ENCODE results near the gene ALDH1L1. TPM values are rescaled to one million over a fixed set of nuclear protein-coding genes. Genes with fewer than 3 reads are reported as not detected.

The ALDH1L1 gene
- total and polyA plus RNA-seq, 2 experiments from 2014 or later = 1.0 to 1.3 TPM

GRCh38 chr3:126156468-126156867 lies 23.9 kb downstream of the ALDH1L1 start:
- no peak overlapping the region for H3K4me3 ChIP-seq
- TF ChIP-seq STAT1 (IDR thresholded peaks at IDR 0.05; ENCODE audit: unreplicated experiment) = no peak
- TF ChIP-seq POLR2AphosphoS5 (IDR thresholded peaks at IDR 0.05; ENCODE audit: low read depth) = no peak
- no peak for TF ChIP-seq EZH2phosphoT487 (IDR thresholded peaks at IDR 0.05; ENCODE audit: unreplicated experiment)
- TF ChIP-seq EZH2 (IDR thresholded peaks at IDR 0.05; ENCODE audit: low read depth, unreplicated experiment) = no peak
- no peak for TF ChIP-seq ZNF462 (CRISPR knock-in tag; IDR thresholded peaks at IDR 0.05)
- no peak for TF ChIP-seq REST (IDR thresholded peaks at IDR 0.05; ENCODE audit: unreplicated experiment)
- no peak for TF ChIP-seq ETS1 (IDR thresholded peaks at IDR 0.05)
- no peak for TF ChIP-seq JUNB (IDR thresholded peaks at IDR 0.05; ENCODE audit: unreplicated experiment)
- no peak for TF ChIP-seq NANOG (IDR thresholded peaks at IDR 0.05; ENCODE audit: borderline replicate concordance)
- peaks cover 3% of the 10 kb centered on the region; the same call in 1 of the 3 replicates for H3K36me3 Mint-ChIP-seq (ENCODE audit: low read depth)
- no peak overlapping the region for H3K27ac ChIP-seq (ENCODE audit: low read depth)
- H3K36me3 ChIP-seq (ENCODE audit: insufficient read depth) = no peaks in the 10 kb centered on the region
- H3K27me3 Mint-ChIP-seq (ENCODE audit: insufficient read depth, low read depth, poor library complexity) = peaks cover 13% of the 10 kb centered on the region
- peaks cover 2% of the 10 kb centered on the region; the same call in 1 of the 3 replicates for H3K9me3 Mint-ChIP-seq
- no peaks in the 10 kb centered on the region for H3K4me1 ChIP-seq (ENCODE audit: insufficient read depth)
- DNase-seq (ENCODE audit: low spot score) = peak; percentile 15
- H3F3A ChIP-seq (replicated peaks; ENCODE audit: low read depth) = no peaks in the 10 kb centered on the region
- no peaks in the 10 kb centered on the region; the same call in 2 of the 3 replicates for H3K4me1 Mint-ChIP-seq
- no peaks in the 10 kb centered on the region for H3K79me2 ChIP-seq (replicated peaks; ENCODE audit: insufficient read depth)
- H4K20me1 ChIP-seq (replicated peaks; ENCODE audit: insufficient read depth) = no peaks in the 10 kb centered on the region
- H3K27me3 ChIP-seq (ENCODE audit: insufficient read depth) = no peaks in the 10 kb centered on the region
- no peak for ATAC-seq
- no peak overlapping the region for H3K4me2 ChIP-seq
- no peak overlapping the region for H3K27ac Mint-ChIP-seq
- H2AFZ ChIP-seq = no peak overlapping the region
- no peak overlapping the region for H3K4me3 Mint-ChIP-seq
- H3K9me2 ChIP-seq (ENCODE audit: insufficient read depth) = no peaks in the 10 kb centered on the region
